Measurements from ENCODE around the gene PLCB1. TPM values are rescaled to one million over a fixed set of nuclear protein-coding genes. Genes with fewer than 3 reads are reported as not detected.

Gene PLCB1
- total RNA-seq, 2 experiments from 2014 or later = 2.2 to 2.8 TPM

DNA sequence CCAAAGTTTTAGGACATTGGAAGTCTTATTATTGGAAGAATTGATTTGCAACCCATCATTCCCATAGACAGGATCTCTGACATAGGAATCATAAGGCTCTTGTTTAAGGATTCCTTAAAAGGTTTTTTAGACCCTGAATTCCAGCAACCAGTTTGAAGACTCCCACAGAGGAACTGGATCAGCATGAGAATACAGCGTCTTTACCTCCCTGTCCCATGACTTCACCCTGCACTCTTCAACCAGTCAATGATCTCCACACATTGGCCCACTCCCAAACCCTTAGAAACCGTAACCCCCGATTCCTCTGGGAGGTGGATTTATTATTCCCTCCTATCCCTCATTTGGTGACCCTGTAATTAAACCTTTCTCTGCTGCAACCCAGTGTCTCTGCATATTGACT is 786.1 kb downstream of the PLCB1 start:
- no peak overlapping the region for H3K27ac Mint-ChIP-seq
- no peaks in the 10 kb centered on the region for H3K4me1 Mint-ChIP-seq

DNA sequence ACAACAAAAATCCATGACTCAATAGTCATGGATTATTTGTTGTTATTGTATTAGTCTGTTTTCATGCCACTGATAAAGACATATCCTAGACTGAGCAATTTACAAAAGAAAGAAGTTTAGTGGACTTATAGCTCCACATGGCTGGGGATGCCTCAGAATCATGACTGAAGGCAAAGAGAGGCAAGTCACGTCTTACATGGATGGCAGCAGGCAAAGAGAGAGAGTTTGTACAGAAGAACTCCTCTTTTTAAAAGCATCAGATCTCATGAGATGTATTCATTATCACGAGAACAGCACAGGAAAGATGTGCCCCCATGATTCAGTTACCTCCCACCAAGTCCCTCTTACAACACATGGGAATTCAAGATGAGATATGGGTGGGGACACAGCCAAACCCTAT is 792.5 kb downstream of the PLCB1 start:
- Mint-ChIP-seq H3K27ac (no peak overlapping the region), H3K4me1 (no peaks in the 10 kb centered on the region), H3K36me3 (no peaks in the 10 kb centered on the region), H3K27me3 (no peaks in the 10 kb centered on the region), H3K4me3 (no peak overlapping the region), H3K9me3 (no peaks in the 10 kb centered on the region)
- DNase-seq = no peak

More for the DNA sequence above, 786.1 kb downstream of the PLCB1 start:
- Mint-ChIP-seq H3K36me3 (no peaks in the 10 kb centered on the region), H3K27me3 (no peaks in the 10 kb centered on the region), H3K4me3 (no peak overlapping the region), H3K9me3 (peaks cover 4% of the 10 kb centered on the region)
- DNase-seq = no peak

DNA sequence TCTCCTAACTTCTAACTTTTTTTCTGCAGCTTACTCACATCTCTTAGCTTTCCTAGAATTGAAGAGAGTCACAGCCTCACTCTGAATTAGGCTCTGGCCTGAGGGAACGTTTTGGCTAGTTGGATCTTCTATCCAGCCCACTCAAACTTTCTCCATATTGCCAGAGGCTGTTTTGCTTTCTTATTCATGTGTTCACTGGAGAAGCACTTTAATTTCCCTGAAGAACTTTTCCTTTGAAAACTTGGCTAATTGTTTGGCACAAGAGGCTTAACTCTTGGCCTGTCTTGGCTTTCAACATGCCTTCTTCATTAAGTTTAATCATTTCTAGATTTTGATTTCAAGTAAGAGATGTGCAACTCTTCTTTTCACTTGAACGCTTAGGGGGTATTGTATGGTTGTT is 798.7 kb downstream of the PLCB1 start:
- no peaks in the 10 kb centered on the region for H3K9me3 Mint-ChIP-seq
- no peaks in the 10 kb centered on the region for H3K27me3 Mint-ChIP-seq
- no peaks in the 10 kb centered on the region for H3K36me3 Mint-ChIP-seq
- H3K27ac Mint-ChIP-seq = no peak overlapping the region
- H3K4me1 Mint-ChIP-seq = no peaks in the 10 kb centered on the region
- H3K4me3 Mint-ChIP-seq = no peak overlapping the region
- no peak for DNase-seq

DNA sequence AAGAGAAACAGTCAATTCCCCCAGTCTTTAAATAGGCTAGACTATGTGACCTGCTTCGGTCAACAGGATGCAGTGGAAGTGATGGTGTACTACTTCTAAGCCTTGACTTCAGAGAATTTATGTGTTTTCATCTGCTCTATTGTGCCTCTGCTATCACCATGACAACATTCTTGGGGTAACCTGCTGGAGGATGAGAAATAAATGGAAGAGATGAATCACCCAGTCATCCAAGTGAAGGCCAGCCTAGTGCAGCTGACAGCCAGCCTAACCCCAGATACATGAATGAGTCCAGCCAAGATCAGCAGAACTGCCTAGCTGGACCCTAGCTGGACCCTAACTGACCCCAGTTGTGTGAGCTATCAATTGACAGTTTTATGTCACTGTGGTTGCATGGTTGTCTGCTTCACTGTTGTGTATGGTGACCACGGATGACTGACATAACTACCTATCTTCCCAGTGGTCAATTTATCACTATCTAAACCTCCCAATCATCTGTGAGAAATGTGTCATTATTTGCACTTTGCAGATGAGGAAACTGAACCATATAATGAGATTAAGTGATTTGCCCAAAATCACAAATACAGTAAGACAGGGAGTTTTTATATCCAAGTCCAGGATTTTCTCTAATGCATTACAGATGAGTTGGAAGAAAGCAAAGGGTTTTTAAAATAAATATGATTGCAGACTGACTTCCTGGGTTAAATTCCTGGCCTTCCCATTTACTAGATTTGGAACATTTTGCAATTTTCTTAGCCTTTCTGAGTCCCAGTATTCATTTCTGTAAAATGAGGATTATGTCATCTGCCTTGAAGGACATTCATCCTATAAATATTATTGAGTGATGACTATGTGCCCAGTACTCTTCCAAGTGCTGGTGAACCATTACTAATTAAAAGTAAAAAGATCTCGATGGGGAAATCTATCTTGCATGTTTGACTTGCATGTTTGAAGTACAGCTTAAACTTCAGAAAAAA is 800.4 kb downstream of the PLCB1 start:
- Mint-ChIP-seq H3K27ac (no peak overlapping the region), H3K4me1 (no peaks in the 10 kb centered on the region), H3K36me3 (no peaks in the 10 kb centered on the region), H3K4me3 (no peak overlapping the region), H3K27me3 (no peaks in the 10 kb centered on the region), H3K9me3 (no peaks in the 10 kb centered on the region)
- DNase-seq = no peak

DNA sequence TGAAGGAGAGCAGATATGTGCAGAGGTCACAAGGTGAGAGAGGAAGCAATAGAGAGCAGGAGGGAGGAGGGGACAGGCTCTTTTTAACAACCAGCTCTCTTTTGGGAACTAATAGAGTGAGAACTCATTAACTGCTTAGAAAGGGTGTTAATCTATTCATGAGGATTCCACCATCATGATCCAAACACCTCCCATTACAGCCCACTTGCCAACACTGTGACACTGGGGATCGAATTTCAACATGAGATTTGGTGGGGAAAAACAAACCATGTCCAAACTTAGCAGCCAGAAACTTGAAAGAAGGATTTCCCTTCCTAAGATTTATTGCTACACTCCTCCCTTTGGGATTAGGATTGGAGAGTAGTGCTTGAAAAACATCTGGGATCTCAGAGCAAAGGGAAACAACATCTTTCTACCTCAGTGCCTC is 801.3 kb downstream of the PLCB1 start:
- H3K27ac Mint-ChIP-seq = no peak overlapping the region
- no peak for DNase-seq
- H3K4me3 Mint-ChIP-seq = no peak overlapping the region

DNA sequence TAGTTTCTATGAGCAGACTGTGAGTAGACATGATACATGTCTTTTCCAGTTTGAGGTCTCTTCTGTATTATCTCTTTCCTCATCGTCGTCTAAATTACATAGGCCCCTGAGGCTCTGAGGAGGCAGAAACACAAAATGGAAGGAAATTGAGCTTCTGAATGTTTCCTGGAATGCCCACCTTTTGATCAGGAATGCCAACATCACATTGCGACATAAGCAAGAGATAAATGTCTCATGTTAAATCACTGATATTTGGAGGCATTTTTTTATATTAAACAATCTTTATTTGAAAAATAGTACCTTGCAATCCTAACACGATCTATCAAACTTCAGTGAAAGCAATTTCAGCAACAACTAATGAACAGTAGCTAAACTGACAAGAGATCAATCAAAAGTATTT is 802.3 kb downstream of the PLCB1 start:
- H3K27ac Mint-ChIP-seq = no peak overlapping the region
- DNase-seq = no peak
- H3K36me3 Mint-ChIP-seq = no peaks in the 10 kb centered on the region
- H3K4me3 Mint-ChIP-seq = no peak overlapping the region
- H3K9me3 Mint-ChIP-seq = no peaks in the 10 kb centered on the region
- no peaks in the 10 kb centered on the region for H3K27me3 Mint-ChIP-seq
- no peaks in the 10 kb centered on the region for H3K4me1 Mint-ChIP-seq

More for the DNA sequence above, 801.3 kb downstream of the PLCB1 start:
- Mint-ChIP-seq H3K36me3 (no peaks in the 10 kb centered on the region), H3K4me1 (no peaks in the 10 kb centered on the region), H3K9me3 (no peaks in the 10 kb centered on the region), H3K27me3 (no peaks in the 10 kb centered on the region)

Other genes starting within 250 kb of the PLCB1 start
- not detected for gene HAO1, start 191.8 kb upstream of the PLCB1 start, total RNA-seq
- gene TMX4, start 112.5 kb upstream of the PLCB1 start, total RNA-seq = 10 to 100 TPM; 23.6 to 26.2 TPM